Activated B cell treated with CpG ODN at 0.5 μM for 24 hours (primary cell): ENCODE measurements around the gene ACKR3. TPM values are rescaled to one million over a fixed set of nuclear protein-coding genes. Genes with fewer than 3 reads are reported as not detected.

Experiments
- ATAC-seq: fragments of 200-7000 bp; cut with Tn5 transposase; one replicate; pipeline ENCODE4 v1.10.0; 2021; ENCODE audit warnings: low read depth, mild to moderate bottlenecking, moderate library complexity
- CTCF ChIA-PET: fragments of 350-600 bp; sonication (Branson Sonifier 250); formaldehyde crosslinking; loops from one replicate; lab custom pipeline; 2021; ENCODE audit warnings: antibody characterized with exemption; lab: Charles Lee
- POLR2A ChIA-PET: fragments of 350-600 bp; sonication (Branson Sonifier 250); formaldehyde crosslinking; loops from one replicate; lab custom pipeline; 2021; ENCODE audit warnings: antibody characterized with exemption; lab: Charles Lee
- DNase-seq: peaks from one replicate; pipeline ENCODE4 v3.0.0; 2022
- H3K27ac Mint-ChIP-seq: one replicate; pipeline ENCODE4 v1.8.0; 2020; ENCODE audit warnings: mixed read lengths
- H3K27me3 Mint-ChIP-seq: one replicate; pipeline ENCODE4 v1.8.0; 2021; ENCODE audit warnings: mixed read lengths
- H3K36me3 Mint-ChIP-seq: one replicate; pipeline ENCODE4 v1.8.0; 2021; ENCODE audit warnings: low read depth, mixed read lengths
- H3K4me1 Mint-ChIP-seq: one replicate; pipeline ENCODE4 v1.8.0; 2021; ENCODE audit warnings: mixed read lengths
- H3K4me3 Mint-ChIP-seq: one replicate; pipeline ENCODE4 v1.8.0; 2020; ENCODE audit warnings: mild to moderate bottlenecking, mixed read lengths
- H3K9me3 Mint-ChIP-seq: one replicate; pipeline ENCODE4 v1.8.0; 2020; ENCODE audit warnings: mixed read lengths
- CTCF ChIP-seq: fragments of 200-600 bp; IDR thresholded peaks from one replicate; pipeline ENCODE4 v1.8.0; 2022; ENCODE audit warnings: antibody characterized with exemption, mild to moderate bottlenecking
- intact Hi-C: fragments of 100-400 bp; cut with micrococcal nuclease; formaldehyde crosslinking; loops from one replicate; pipeline ENCODE4 v1.15.1; 2024
- total RNA-seq: library from RNA; stranded (reverse); gene quantifications from 2 replicates; pipeline ENCODE4 v1.2.3, GENCODE V29; 2022

The ACKR3 gene
- total RNA-seq, 1 donor from 2014 or later = 6.6 TPM

GRCh38 chr2:236618370-236618769, 48.7 kb downstream of the ACKR3 start:
- TF ChIP-seq CTCF = no peak
- H3K9me3 Mint-ChIP-seq = no peaks in the 10 kb centered on the region

GRCh38 chr2:236619910-236620612, 50.4 kb downstream of the ACKR3 start:
- DNase-seq (no peak), ATAC-seq (no peak)
- ChIA-PET CTCF (interaction anchor here (0.7 kb wide), 1 partner anchor 107 kb away, joined by 3 read pairs; no protein-coding TSS in a partner anchor), POLR2A (no interaction called here)
- Mint-ChIP-seq H3K36me3 (no peaks in the 10 kb centered on the region), H3K27ac (no peak overlapping the region), H3K9me3 (no peaks in the 10 kb centered on the region), H3K27me3 (peaks cover 9% of the 10 kb centered on the region), H3K4me1 (no peaks in the 10 kb centered on the region), H3K4me3 (no peak overlapping the region)
- TF ChIP-seq CTCF = no peak
- intact Hi-C loops = no loop called here

More at GRCh38 chr2:236618370-236618769, 48.7 kb downstream of the ACKR3 start:
- ATAC-seq = no peak
- no peaks in the 10 kb centered on the region for H3K36me3 Mint-ChIP-seq
- POLR2A ChIA-PET = no interaction called here
- H3K27me3 Mint-ChIP-seq = peaks cover 15% of the 10 kb centered on the region
- CTCF ChIA-PET = no interaction called here
- H3K27ac Mint-ChIP-seq = no peak overlapping the region
- DNase-seq = no peak
- intact Hi-C loops = no loop called here
- no peak overlapping the region for H3K4me3 Mint-ChIP-seq
- H3K4me1 Mint-ChIP-seq = no peaks in the 10 kb centered on the region

- H3K27me3 Mint-ChIP-seq = peaks cover 7% of the 10 kb centered on the region
- no peaks in the 10 kb centered on the region for H3K9me3 Mint-ChIP-seq
- H3K27ac Mint-ChIP-seq = no peak overlapping the region
- no peaks in the 10 kb centered on the region for H3K36me3 Mint-ChIP-seq
- no peaks in the 10 kb centered on the region for H3K4me1 Mint-ChIP-seq
- DNase-seq (no peak), ATAC-seq (no peak)
- intact Hi-C loops = no loop called here
- H3K4me3 Mint-ChIP-seq = no peak overlapping the region
- TF ChIP-seq CTCF = no peak
- ChIA-PET CTCF (no interaction called here), POLR2A (interaction anchor here (0.6 kb wide), 1 partner anchor 12 kb away, joined by 7 read pairs; no protein-coding TSS in a partner anchor)
These were observed 52.2 kb downstream of the ACKR3 start for GRCh38 chr2:236621786-236622185.

GRCh38 chr2:236622201-236622600, 52.6 kb downstream of the ACKR3 start:
- Mint-ChIP-seq H3K4me1 (no peaks in the 10 kb centered on the region), H3K27me3 (peaks cover 9% of the 10 kb centered on the region), H3K4me3 (no peak overlapping the region), H3K27ac (no peak overlapping the region), H3K9me3 (no peaks in the 10 kb centered on the region), H3K36me3 (no peaks in the 10 kb centered on the region)
- DNase-seq (no peak), ATAC-seq (no peak)
- ChIA-PET POLR2A (no interaction called here), CTCF (no interaction called here)
- no peak for TF ChIP-seq CTCF
- intact Hi-C loops = no loop called here

GRCh38 chr2:236622660-236623059, 53.0 kb downstream of the ACKR3 start:
- no peak overlapping the region for H3K4me3 Mint-ChIP-seq
- ChIA-PET POLR2A (no interaction called here), CTCF (no interaction called here)
- DNase-seq (no peak), ATAC-seq (no peak)
- TF ChIP-seq CTCF = no peak
- peaks cover 9% of the 10 kb centered on the region for H3K27me3 Mint-ChIP-seq
- no peak overlapping the region for H3K27ac Mint-ChIP-seq
- no peaks in the 10 kb centered on the region for H3K4me1 Mint-ChIP-seq
- intact Hi-C loops = no loop called here
- no peaks in the 10 kb centered on the region for H3K9me3 Mint-ChIP-seq
- H3K36me3 Mint-ChIP-seq = no peaks in the 10 kb centered on the region
